ENCODE results near the gene COLEC11.

The COLEC11 gene

GRCh38 chr2:3625186-3625585, 30.3 kb downstream of the COLEC11 start:
- in situ Hi-C loops (cut with MboI; ENCODE audit: low pct_unique_long_range_greater_than_20kb, low sequenced_read_pairs, unreplicated experiment), result no loop called here
- no peak for DNase-seq (ENCODE audit: low spot score)
- TF ChIP-seq CTCF (IDR thresholded peaks at IDR 0.05; ENCODE audit: extremely low read depth, insufficient read depth, missing control alignments), result no peak

GRCh38 chr2:3626118-3626811, 31.4 kb downstream of the COLEC11 start:
- TF ChIP-seq CTCF (IDR thresholded peaks at IDR 0.05; ENCODE audit: extremely low read depth, insufficient read depth, missing control alignments), result no peak
- DNase-seq (ENCODE audit: low spot score), result no peak
- in situ Hi-C loops (cut with MboI; ENCODE audit: low pct_unique_long_range_greater_than_20kb, low sequenced_read_pairs, unreplicated experiment), result no loop called here

GRCh38 chr2:3626812-3627499, 32.0 kb downstream of the COLEC11 start:
- DNase-seq (ENCODE audit: low spot score), result no peak
- in situ Hi-C loops (cut with MboI; ENCODE audit: low pct_unique_long_range_greater_than_20kb, low sequenced_read_pairs, unreplicated experiment), result no loop called here
- TF ChIP-seq CTCF (IDR thresholded peaks at IDR 0.05; ENCODE audit: extremely low read depth, insufficient read depth, missing control alignments), result no peak

- no peak for DNase-seq (ENCODE audit: low spot score)
- in situ Hi-C loops (cut with MboI; ENCODE audit: low pct_unique_long_range_greater_than_20kb, low sequenced_read_pairs, unreplicated experiment), result no loop called here
- TF ChIP-seq CTCF (IDR thresholded peaks at IDR 0.05; ENCODE audit: extremely low read depth, insufficient read depth, missing control alignments), result no peak
These were observed 32.7 kb downstream of the COLEC11 start for GRCh38 chr2:3627500-3628100.

GRCh38 chr2:3628241-3628679, 33.3 kb downstream of the COLEC11 start:
- in situ Hi-C loops (cut with MboI; ENCODE audit: low pct_unique_long_range_greater_than_20kb, low sequenced_read_pairs, unreplicated experiment), result no loop called here
- no peak for DNase-seq (ENCODE audit: low spot score)
- TF ChIP-seq CTCF (IDR thresholded peaks at IDR 0.05; ENCODE audit: extremely low read depth, insufficient read depth, missing control alignments), result no peak

- DNase-seq (ENCODE audit: low spot score), result no peak
- in situ Hi-C loops (cut with MboI; ENCODE audit: low pct_unique_long_range_greater_than_20kb, low sequenced_read_pairs, unreplicated experiment), result no loop called here
- no peak for TF ChIP-seq CTCF (IDR thresholded peaks at IDR 0.05; ENCODE audit: extremely low read depth, insufficient read depth, missing control alignments)
These were observed 33.9 kb downstream of the COLEC11 start for GRCh38 chr2:3628800-3629199.

Measured in GM13977 (cell line).